ELR (cell line): ENCODE measurements around the gene KRTAP4-11.
"Not testable (repeated sequence)": the region's sequence is repeated elsewhere in the genome, so short reads cannot be mapped to it uniquely, and the experiment has no call there.

Source experiments
- DNase-seq: peaks from one replicate; pipeline ENCODE4 v3.0.0-alpha.2; 2015; ENCODE audit warnings: low read depth

Gene KRTAP4-11

GRCh38 chr17:41084100-41084856, 33.9 kb downstream of the KRTAP4-11 start, which contains the start of gene KRTAP4-7:
KRTAP4-7 (plus strand) TSS chr17:41084150; CDS start chr17:41084207, 57 bp downstream.
- DNase-seq, result not testable (repeated sequence)

GRCh38 chr17:41083427-41083826, 34.7 kb downstream of the KRTAP4-11 start:
- peak; percentile 92 for DNase-seq

- DNase-seq, result peak; percentile 93
Observed at GRCh38 chr17:41082626-41083025, 35.5 kb downstream of the KRTAP4-11 start.

GRCh38 chr17:41076788-41077187, 41.4 kb downstream of the KRTAP4-11 start:
- no peak for DNase-seq

- DNase-seq, result no peak
Observed at GRCh38 chr17:41073676-41074075, 44.5 kb downstream of the KRTAP4-11 start.

- DNase-seq, result no peak
Observed at GRCh38 chr17:41071606-41072360, 46.4 kb downstream of the KRTAP4-11 start.

- DNase-seq, result no peak
Observed at GRCh38 chr17:41069031-41069430, 49.1 kb downstream of the KRTAP4-11 start.

GRCh38 chr17:41067281-41067680, 50.9 kb downstream of the KRTAP4-11 start:
- no peak for DNase-seq
